NT2/D1 (cell line): Measurements from ENCODE around the gene NKAIN2.

ENCODE experiments used
- SUZ12 ChIP-seq: IDR thresholded peaks from 2 replicates; pipeline ENCODE4 v1.6.1; 2011; ENCODE audit not compliant: insufficient read length, insufficient read depth; ENCODE audit errors: extremely low read depth
- ZNF274 ChIP-seq: IDR thresholded peaks from 2 replicates; pipeline ENCODE4 v1.6.1; 2011; ENCODE audit warnings: mild to moderate bottlenecking, low read depth, low read length

- TF ChIP-seq ZNF274 (no peak), SUZ12 (no peak)
These were observed 979.7 kb downstream of the NKAIN2 start for GRCh38 chr6:124783344-124783743.
